Measurements from ENCODE around the gene SLC44A3.
A peak's percentile ranks its signal among the peaks of the same experiment; 100 is the strongest.

The SLC44A3 gene

DNA sequence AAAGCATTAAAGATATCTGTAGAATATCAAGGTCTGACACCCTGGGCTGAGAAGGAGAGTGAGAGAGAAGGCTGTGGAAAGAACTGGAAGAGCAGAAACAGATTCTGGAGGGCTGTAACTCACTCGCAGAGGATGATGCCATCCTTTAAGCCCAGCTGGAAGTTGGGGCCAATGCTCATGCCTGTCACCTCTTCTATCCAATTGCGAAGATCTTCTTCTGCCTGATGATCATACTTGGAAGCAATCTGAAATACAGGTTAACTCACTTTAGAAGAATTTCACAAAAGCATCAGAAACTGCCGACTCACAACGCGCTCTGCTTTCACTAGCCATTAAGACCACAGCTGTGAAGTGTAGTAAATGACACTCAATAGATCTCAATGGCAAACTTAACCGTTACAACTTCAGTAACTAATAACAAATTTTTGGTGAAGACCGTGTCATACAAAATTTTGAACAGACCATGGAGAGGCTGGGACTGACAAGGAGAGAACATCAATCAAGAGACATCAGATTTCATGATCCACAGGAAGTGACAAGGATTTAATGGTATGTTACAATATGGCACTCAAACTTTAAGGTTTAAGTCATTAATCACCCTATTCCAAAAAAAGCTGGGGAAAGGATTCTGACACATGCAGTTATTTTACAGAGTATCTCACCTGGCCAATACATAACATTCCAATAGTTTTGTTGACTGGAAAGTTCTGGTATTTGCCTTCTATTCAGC lies 83.3 kb downstream of the SLC44A3 start:
- H3K4me3 ChIP-seq = no peak overlapping the region
- peak overlapping the region; percentile 81 for H3K27ac ChIP-seq
- no peaks in the 10 kb centered on the region for H3K9me3 ChIP-seq (ENCODE audit: low read depth, low read length)
- no peak for DNase-seq (ENCODE audit: low read depth, low spot score)
- peaks cover 54% of the 10 kb centered on the region for H3K36me3 ChIP-seq (ENCODE audit: insufficient read depth, low read length)
- TF ChIP-seq FOXP2 (optimal IDR thresholded peaks at IDR 0.05; ENCODE audit: control extremely low read depth, extremely low read length, insufficient read depth) (no peak), POLR2AphosphoS5 (IDR thresholded peaks at IDR 0.05; ENCODE audit: borderline replicate concordance, low read depth, low read length) (no peak), EZH2 (IDR thresholded peaks at IDR 0.05) (no peak)
- H3K9ac ChIP-seq (ENCODE audit: insufficient read length) = no peak overlapping the region

GRCh38 chr1:94905207-94905606 lies 85.0 kb downstream of the SLC44A3 start:
- H3K4me3 ChIP-seq = no peak overlapping the region
- no peak for TF ChIP-seq FOXP2 (optimal IDR thresholded peaks at IDR 0.05; ENCODE audit: control extremely low read depth, extremely low read length, insufficient read depth)
- peaks cover 51% of the 10 kb centered on the region for H3K36me3 ChIP-seq (ENCODE audit: insufficient read depth, low read length)
- no peak for DNase-seq (ENCODE audit: low read depth, low spot score)
- H3K9me3 ChIP-seq (ENCODE audit: low read depth, low read length) = no peaks in the 10 kb centered on the region
- no peak overlapping the region for H3K27ac ChIP-seq
- no peak overlapping the region for H3K9ac ChIP-seq (ENCODE audit: insufficient read length)

- DNase-seq (ENCODE audit: low read depth, low spot score) = no peak
- Histone ChIP-seq H3K9ac (ENCODE audit: insufficient read length) (no peak overlapping the region), H3K36me3 (ENCODE audit: insufficient read depth, low read length) (peaks cover 54% of the 10 kb centered on the region), H3K27ac (peak overlapping the region; percentile 81; the same call in 1 of the 2 replicates), H3K4me3 (no peak overlapping the region), H3K9me3 (ENCODE audit: low read depth, low read length) (no peaks in the 10 kb centered on the region)
- TF ChIP-seq FOXP2 (optimal IDR thresholded peaks at IDR 0.05; ENCODE audit: control extremely low read depth, extremely low read length, insufficient read depth) (no peak), EZH2 (IDR thresholded peaks at IDR 0.05) (no peak), POLR2AphosphoS5 (IDR thresholded peaks at IDR 0.05; ENCODE audit: borderline replicate concordance, low read depth, low read length) (no peak)
These were observed 86.2 kb downstream of the SLC44A3 start for GRCh38 chr1:94906382-94906781.

DNA sequence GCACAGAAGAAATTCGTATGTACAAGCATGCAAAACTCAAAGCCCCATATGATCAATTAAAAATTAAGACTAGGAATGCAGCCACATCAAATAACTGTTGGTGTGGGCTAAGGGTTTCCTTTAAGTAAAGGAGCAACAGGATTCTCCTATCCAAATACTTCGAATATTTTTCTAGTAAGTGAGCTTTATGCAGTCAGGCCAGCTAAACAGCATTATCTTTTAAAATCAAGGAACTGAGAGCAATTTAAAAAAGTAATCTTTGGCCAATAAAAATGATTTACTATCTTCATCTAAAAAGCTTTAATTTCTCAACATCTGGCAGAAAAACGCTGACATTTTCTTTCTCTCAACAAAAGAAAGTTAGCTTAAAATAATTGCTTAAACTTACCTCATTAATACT lies 87.0 kb downstream of the SLC44A3 start:
- no peak overlapping the region for H3K9ac ChIP-seq (ENCODE audit: insufficient read length)
- H3K4me3 ChIP-seq = peak overlapping the region; percentile 19; the same call in 1 of the 2 replicates
- peak; percentile 61 for DNase-seq (ENCODE audit: low read depth, low spot score)
- TF ChIP-seq POLR2AphosphoS5 (IDR thresholded peaks at IDR 0.05; ENCODE audit: borderline replicate concordance, low read depth, low read length) = no peak
- no peak for TF ChIP-seq FOXP2 (optimal IDR thresholded peaks at IDR 0.05; ENCODE audit: control extremely low read depth, extremely low read length, insufficient read depth)
- TF ChIP-seq EZH2 (IDR thresholded peaks at IDR 0.05) = no peak
- peaks cover 47% of the 10 kb centered on the region for H3K36me3 ChIP-seq (ENCODE audit: insufficient read depth, low read length)
- peak overlapping the region; percentile 81 for H3K27ac ChIP-seq
- no peaks in the 10 kb centered on the region for H3K9me3 ChIP-seq (ENCODE audit: low read depth, low read length)

GRCh38 chr1:94908190-94908589 lies 88.0 kb downstream of the SLC44A3 start:
- Histone ChIP-seq H3K4me3 (no peak overlapping the region), H3K9me3 (ENCODE audit: low read depth, low read length) (no peaks in the 10 kb centered on the region), H3K36me3 (ENCODE audit: insufficient read depth, low read length) (peaks cover 37% of the 10 kb centered on the region), H3K9ac (ENCODE audit: insufficient read length) (no peak overlapping the region), H3K27ac (peak overlapping the region; percentile 81; the same call in 1 of the 2 replicates)
- no peak for TF ChIP-seq EZH2 (IDR thresholded peaks at IDR 0.05)
- no peak for DNase-seq (ENCODE audit: low read depth, low spot score)

DNA sequence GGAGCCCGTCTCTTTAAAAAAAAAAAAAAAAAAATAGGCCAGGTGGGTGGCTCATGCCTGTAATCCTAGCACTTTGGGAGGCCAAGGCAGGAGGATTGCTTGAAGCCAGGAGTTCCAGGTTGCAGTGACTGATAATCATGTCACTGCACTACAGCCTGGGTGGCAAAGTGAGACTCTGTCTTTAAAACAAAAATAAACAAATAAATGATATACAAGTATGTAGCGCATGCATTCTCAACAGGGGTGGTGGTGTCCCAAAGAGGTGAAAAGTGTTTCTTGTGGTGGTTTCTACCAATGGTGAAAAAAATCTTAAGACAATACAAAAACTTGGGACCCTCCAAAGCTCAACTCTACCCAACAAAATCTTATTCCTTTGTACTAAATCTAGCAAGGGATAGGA lies 88.8 kb downstream of the SLC44A3 start:
- H3K4me3 ChIP-seq = no peak overlapping the region
- H3K36me3 ChIP-seq (ENCODE audit: insufficient read depth, low read length) = peaks cover 34% of the 10 kb centered on the region
- no peak for DNase-seq (ENCODE audit: low read depth, low spot score)
- H3K27ac ChIP-seq = no peak overlapping the region
- TF ChIP-seq FOXP2 (optimal IDR thresholded peaks at IDR 0.05; ENCODE audit: control extremely low read depth, extremely low read length, insufficient read depth) (no peak), POLR2AphosphoS5 (IDR thresholded peaks at IDR 0.05; ENCODE audit: borderline replicate concordance, low read depth, low read length) (no peak), EZH2 (IDR thresholded peaks at IDR 0.05) (no peak)
- H3K9ac ChIP-seq (ENCODE audit: insufficient read length) = no peak overlapping the region
- no peaks in the 10 kb centered on the region for H3K9me3 ChIP-seq (ENCODE audit: low read depth, low read length)

- TF ChIP-seq FOXP2 (optimal IDR thresholded peaks at IDR 0.05; ENCODE audit: control extremely low read depth, extremely low read length, insufficient read depth) (no peak), POLR2AphosphoS5 (IDR thresholded peaks at IDR 0.05; ENCODE audit: borderline replicate concordance, low read depth, low read length) (no peak)
These were observed 89.3 kb downstream of the SLC44A3 start for GRCh38 chr1:94909486-94909885.

GRCh38 chr1:94912263-94913184 lies 92.4 kb downstream of the SLC44A3 start:
- no peak for DNase-seq (ENCODE audit: low read depth, low spot score)
- H3K9me3 ChIP-seq (ENCODE audit: low read depth, low read length) = no peaks in the 10 kb centered on the region
- no peak overlapping the region for H3K4me3 ChIP-seq
- TF ChIP-seq EZH2 (IDR thresholded peaks at IDR 0.05) (no peak), FOXP2 (optimal IDR thresholded peaks at IDR 0.05; ENCODE audit: control extremely low read depth, extremely low read length, insufficient read depth) (no peak), POLR2AphosphoS5 (IDR thresholded peaks at IDR 0.05; ENCODE audit: borderline replicate concordance, low read depth, low read length) (no peak)
- H3K27ac ChIP-seq = no peak overlapping the region
- H3K9ac ChIP-seq (ENCODE audit: insufficient read length) = no peak overlapping the region
- peaks cover 37% of the 10 kb centered on the region for H3K36me3 ChIP-seq (ENCODE audit: insufficient read depth, low read length)

More at GRCh38 chr1:94909486-94909885, 89.3 kb downstream of the SLC44A3 start:
- Histone ChIP-seq H3K9ac (ENCODE audit: insufficient read length) (no peak overlapping the region), H3K4me3 (no peak overlapping the region), H3K9me3 (ENCODE audit: low read depth, low read length) (no peaks in the 10 kb centered on the region), H3K27ac (no peak overlapping the region), H3K36me3 (ENCODE audit: insufficient read depth, low read length) (peaks cover 34% of the 10 kb centered on the region)
- no peak for DNase-seq (ENCODE audit: low read depth, low spot score)

Data from SK-N-MC (cell line).